ENCODE results near the gene AACS.

GRCh38 chr12:125029761-125030358 is 35.4 kb upstream of the AACS start:
- TF ChIP-seq ZBTB8A (tag by site-specific recombination; IDR thresholded peaks at IDR 0.05) (no peak), CTCF (tag by site-specific recombination; IDR thresholded peaks at IDR 0.05) (no peak)
